ENCODE measurements around the gene ZNF507.
A peak's percentile ranks its signal among the peaks of the same experiment; 100 is the strongest.

The ZNF507 gene

GRCh38 chr19:32309711-32310390 is 35.6 kb upstream of the ZNF507 start:
- no peak for TF ChIP-seq CTCF (IDR thresholded peaks at IDR 0.05; ENCODE audit: insufficient read depth, low read depth, low read length, missing control alignments)
- DNase-seq (ENCODE audit: low read depth) = no peak
- no peak overlapping the region for H3K4me3 ChIP-seq (ENCODE audit: low read depth, low read length)

GRCh38 chr19:32311371-32311770 is 34.0 kb upstream of the ZNF507 start:
- DNase-seq (ENCODE audit: low read depth) = no peak
- no peak overlapping the region for H3K4me3 ChIP-seq (ENCODE audit: low read depth, low read length)
- no peak for TF ChIP-seq CTCF (IDR thresholded peaks at IDR 0.05; ENCODE audit: insufficient read depth, low read depth, low read length, missing control alignments)

- DNase-seq (ENCODE audit: low read depth) = no peak
- no peak for TF ChIP-seq CTCF (IDR thresholded peaks at IDR 0.05; ENCODE audit: insufficient read depth, low read depth, low read length, missing control alignments)
- no peak overlapping the region for H3K4me3 ChIP-seq (ENCODE audit: low read depth, low read length)
These were observed 31.7 kb upstream of the ZNF507 start for GRCh38 chr19:32313569-32314265.

- H3K4me3 ChIP-seq (ENCODE audit: low read depth, low read length) = no peak overlapping the region
- TF ChIP-seq CTCF (IDR thresholded peaks at IDR 0.05; ENCODE audit: insufficient read depth, low read depth, low read length, missing control alignments) = no peak
- DNase-seq (ENCODE audit: low read depth) = no peak
These were observed 29.4 kb upstream of the ZNF507 start for GRCh38 chr19:32316034-32316433.

GRCh38 chr19:32317086-32317485 is 28.3 kb upstream of the ZNF507 start:
- DNase-seq (ENCODE audit: low read depth) = no peak
- H3K4me3 ChIP-seq (ENCODE audit: low read depth, low read length) = no peak overlapping the region
- no peak for TF ChIP-seq CTCF (IDR thresholded peaks at IDR 0.05; ENCODE audit: insufficient read depth, low read depth, low read length, missing control alignments)

- TF ChIP-seq CTCF (IDR thresholded peaks at IDR 0.05; ENCODE audit: insufficient read depth, low read depth, low read length, missing control alignments) = peak; percentile 3
- no peak for DNase-seq (ENCODE audit: low read depth)
- H3K4me3 ChIP-seq (ENCODE audit: low read depth, low read length) = no peak overlapping the region
These were observed 26.4 kb upstream of the ZNF507 start for GRCh38 chr19:32318884-32319520.

Measured in GM12865 (cell line).